Measurements from ENCODE around the gene KRT36. TPM values are rescaled to one million over a fixed set of nuclear protein-coding genes. Genes with fewer than 3 reads are reported as not detected.

Gene KRT36
- total RNA-seq, 1 donor from 2014 or later, result not detected

GRCh38 chr17:41504246-41504977 lies 14.7 kb upstream of the KRT36 start:
- DNase-seq (ENCODE audit: low read depth), result no peak

GRCh38 chr17:41503202-41503601 lies 13.5 kb upstream of the KRT36 start:
- no peak for DNase-seq (ENCODE audit: low read depth)

GRCh38 chr17:41500131-41500911 lies 10.6 kb upstream of the KRT36 start:
- no peak for DNase-seq (ENCODE audit: low read depth)

GRCh38 chr17:41499714-41500113 lies 10.0 kb upstream of the KRT36 start:
- DNase-seq (ENCODE audit: low read depth), result no peak

GRCh38 chr17:41498276-41498675 lies 8.6 kb upstream of the KRT36 start:
- DNase-seq (ENCODE audit: low read depth), result no peak

GRCh38 chr17:41496803-41497484 lies 7.2 kb upstream of the KRT36 start:
- DNase-seq (ENCODE audit: low read depth), result peak; percentile 70

- DNase-seq (ENCODE audit: low read depth), result peak; percentile 84
Measured at GRCh38 chr17:41494524-41494923, 4.8 kb upstream of the KRT36 start.

GRCh38 chr17:41492771-41493170 lies 3.1 kb upstream of the KRT36 start:
- peak; percentile 16 for DNase-seq (ENCODE audit: low read depth)

GRCh38 chr17:41492351-41492750 lies 2.6 kb upstream of the KRT36 start:
- no peak for DNase-seq (ENCODE audit: low read depth)

GRCh38 chr17:41491476-41491875 lies 1.8 kb upstream of the KRT36 start:
- DNase-seq (ENCODE audit: low read depth), result no peak

GRCh38 chr17:41490000-41490990 lies 585 bp upstream of the KRT36 start:
- no peak for DNase-seq (ENCODE audit: low read depth)

- DNase-seq (ENCODE audit: low read depth), result no peak
Measured at GRCh38 chr17:41486809-41487530, 2.7 kb downstream of the KRT36 start.

GRCh38 chr17:41486316-41486715 lies 3.4 kb downstream of the KRT36 start:
- no peak for DNase-seq (ENCODE audit: low read depth)

GRCh38 chr17:41484920-41485904 lies 4.5 kb downstream of the KRT36 start:
- DNase-seq (ENCODE audit: low read depth), result no peak

GRCh38 chr17:41483991-41484826 lies 5.5 kb downstream of the KRT36 start:
- no peak for DNase-seq (ENCODE audit: low read depth)

- no peak for DNase-seq (ENCODE audit: low read depth)
Measured at GRCh38 chr17:41483531-41483930, 6.2 kb downstream of the KRT36 start.

- no peak for DNase-seq (ENCODE audit: low read depth)
Measured at GRCh38 chr17:41481036-41481435, 8.7 kb downstream of the KRT36 start, which contains the start of gene KRT35. Gene KRT35, minus strand, starts transcription at chr17:41481151. Its CDS starts 54 bp downstream, at chr17:41481097.

GRCh38 chr17:41480581-41480980 lies 9.1 kb downstream of the KRT36 start:
- DNase-seq (ENCODE audit: low read depth), result no peak

All from myocyte (in vitro differentiated cells).